ENCODE data around the gene MFSD6.
"Not testable (repeated sequence)": the region's sequence is repeated elsewhere in the genome, so short reads cannot be mapped to it uniquely, and the experiment has no call there.

The MFSD6 gene

DNA sequence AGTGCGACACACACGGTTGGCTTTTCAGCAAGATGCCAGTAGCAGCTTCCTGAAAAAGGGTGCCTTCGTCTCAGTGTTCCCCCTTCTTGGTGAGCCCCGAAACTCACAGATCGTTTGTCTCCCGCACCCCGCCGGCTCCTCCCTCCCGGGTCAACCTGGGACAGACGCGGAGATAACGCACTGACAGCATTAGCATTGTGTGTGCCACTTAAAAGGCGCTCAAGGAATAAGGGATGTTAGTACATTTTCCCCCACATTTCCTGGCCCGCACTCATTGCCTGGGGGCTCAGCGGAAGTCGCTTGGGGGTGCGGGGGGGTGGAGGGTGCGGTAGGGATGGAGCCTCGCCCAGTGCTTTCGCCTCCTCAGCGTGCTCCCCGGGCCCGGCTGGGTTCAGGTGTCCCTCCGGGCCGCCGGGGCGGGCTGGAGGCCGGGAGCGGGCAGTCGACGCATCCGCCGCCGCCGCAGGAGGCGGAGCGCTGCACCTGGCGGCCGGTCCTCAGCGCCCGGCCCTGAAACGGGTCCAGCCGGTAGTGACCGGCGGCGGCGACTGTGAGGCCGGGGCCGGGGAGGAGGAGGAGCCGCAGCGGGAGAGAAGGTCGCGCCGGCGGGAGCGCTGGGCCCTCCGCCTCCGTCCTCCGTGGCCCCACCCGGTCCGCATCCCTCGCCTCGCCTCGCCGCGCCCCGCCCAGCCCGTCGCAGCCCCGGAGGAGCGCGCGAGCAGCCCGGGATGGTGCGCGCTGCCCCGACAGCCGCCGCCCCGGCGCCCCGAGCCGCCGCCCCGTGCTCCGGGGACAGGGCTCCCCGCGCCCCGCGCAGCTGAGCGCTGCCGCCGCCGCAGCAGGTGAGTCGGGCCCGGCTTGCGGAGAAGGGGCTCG lies at the start of gene MFSD6:
MFSD6 (plus strand) TSS at position 694 of the 876 bp plus-strand sequence. CDS start 27,675 bp downstream, outside the sequence.
- peak in 2 of 3 donors; percentile 25 to 50 for DNase-seq (ENCODE audit: low read depth in 2 of 3, low spot score in 1 of 3)

DNA sequence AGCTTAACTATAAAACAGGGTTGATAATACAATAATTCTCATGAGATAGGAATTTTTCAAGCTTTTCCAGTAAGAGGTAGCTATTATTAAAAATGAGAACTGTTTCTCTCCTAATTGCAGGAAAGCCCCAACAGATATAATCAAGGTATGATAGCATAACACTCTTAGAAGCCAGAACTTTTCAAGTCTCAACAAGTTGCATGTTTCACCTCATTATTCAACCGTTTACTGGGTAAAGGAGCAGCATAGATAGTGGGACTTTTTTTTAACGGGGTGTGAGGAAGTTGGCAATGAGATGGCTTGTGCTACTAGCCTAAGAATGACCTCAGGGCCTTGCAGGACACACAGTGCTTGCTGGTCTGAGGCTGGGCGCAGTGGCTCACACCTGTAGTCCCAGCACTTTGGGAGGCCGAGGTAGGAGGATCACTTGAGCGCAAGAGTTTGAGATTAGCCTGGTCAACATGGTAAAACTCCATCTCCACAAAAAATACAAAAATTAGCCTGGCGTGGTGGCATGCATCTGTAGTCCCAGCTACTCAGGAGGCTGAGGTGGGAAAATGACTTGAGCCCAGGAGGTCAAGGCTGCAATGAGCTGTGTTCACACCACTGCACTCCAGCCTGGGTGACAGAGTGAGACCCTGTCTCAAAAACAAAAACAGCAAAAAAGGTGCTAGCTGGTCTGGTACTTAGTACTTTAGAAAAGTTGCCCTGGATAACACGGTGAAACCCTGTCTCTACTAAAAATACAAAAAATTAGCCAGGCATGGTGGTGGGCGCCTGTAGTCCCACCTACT lies 49.3 kb upstream of the MFSD6 start:
- not testable (repeated sequence) for DNase-seq (ENCODE audit: low read depth in 2 of 3, low spot score in 1 of 3)

DNA sequence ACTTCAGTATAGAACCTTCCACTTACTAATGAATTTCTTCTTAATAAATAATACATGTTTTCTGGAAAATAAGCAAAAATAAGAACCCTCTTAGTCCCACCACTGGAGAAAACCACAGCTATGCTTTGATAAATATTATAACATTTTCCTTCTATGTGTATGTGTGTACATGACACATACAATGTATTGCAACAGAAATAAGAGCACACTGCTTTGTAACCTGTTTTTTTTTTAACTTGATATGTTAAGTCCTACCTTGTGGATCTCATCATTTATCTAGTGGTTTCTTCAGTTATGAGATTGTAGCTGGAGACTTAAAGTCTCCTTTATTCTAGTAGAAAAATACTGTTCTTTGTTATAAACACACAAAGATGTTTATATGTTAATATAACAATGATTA lies 47.6 kb upstream of the MFSD6 start:
- no peak for DNase-seq (ENCODE audit: low read depth in 2 of 3, low spot score in 1 of 3)

DNA sequence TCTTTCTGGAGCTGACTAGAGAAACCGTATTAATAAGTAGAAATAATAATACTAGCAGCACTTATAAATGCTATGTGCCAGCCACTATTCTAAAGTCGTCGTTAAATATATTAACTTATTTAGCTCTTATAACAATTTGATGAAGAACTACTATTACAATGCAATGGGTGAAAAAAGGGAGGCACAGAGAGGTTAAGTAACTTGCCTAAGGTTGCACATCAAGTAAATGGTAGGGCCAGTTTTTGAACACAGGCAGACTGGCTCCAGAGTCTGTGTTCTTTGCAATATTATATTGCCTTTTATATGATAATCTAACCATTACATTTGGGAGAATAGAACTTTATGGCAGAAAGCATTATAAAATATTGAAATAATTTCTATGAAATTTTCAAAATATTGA lies 47.2 kb upstream of the MFSD6 start:
- DNase-seq (ENCODE audit: low read depth in 2 of 3, low spot score in 1 of 3): no peak

DNA sequence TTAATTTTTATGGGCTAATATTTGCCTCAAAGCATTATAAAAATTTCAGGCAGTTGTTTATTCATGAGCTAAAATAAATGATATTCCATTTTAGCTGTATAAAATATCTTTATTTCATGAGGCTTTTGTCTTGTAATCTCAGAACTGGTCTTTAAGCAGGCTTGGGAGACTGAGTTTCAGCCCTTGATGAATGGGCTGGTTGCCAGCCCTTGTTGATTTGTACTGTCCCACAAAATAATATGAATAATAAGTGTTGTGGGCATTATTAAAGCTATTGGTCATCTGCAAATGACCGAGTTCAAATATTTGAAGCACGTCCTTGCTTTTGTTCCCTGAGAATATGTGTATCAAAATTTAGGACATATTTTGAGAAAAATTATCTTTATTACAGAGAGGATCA lies 46.6 kb upstream of the MFSD6 start:
- no peak for DNase-seq (ENCODE audit: low read depth in 2 of 3, low spot score in 1 of 3)

DNA sequence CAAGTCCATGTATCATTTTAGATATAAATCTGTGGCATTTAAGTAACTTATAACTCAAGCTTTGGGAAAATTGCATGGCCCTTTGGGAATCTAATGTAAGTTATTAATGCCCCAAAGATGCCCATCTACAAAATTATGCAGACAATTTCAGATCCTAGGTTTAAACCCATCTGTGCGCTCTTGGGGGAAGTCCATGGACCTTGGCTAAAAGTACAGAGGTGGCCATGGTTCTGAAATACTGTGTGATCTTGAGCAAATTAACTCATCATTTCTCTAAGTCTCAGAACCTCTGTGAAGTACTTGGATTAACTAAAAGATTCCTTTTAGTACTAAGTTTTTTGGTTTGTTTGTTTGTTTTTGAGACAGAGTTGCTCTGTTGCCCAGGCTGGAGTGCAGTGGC lies 45.3 kb upstream of the MFSD6 start:
- DNase-seq (ENCODE audit: low read depth in 2 of 3, low spot score in 1 of 3): no peak

DNA sequence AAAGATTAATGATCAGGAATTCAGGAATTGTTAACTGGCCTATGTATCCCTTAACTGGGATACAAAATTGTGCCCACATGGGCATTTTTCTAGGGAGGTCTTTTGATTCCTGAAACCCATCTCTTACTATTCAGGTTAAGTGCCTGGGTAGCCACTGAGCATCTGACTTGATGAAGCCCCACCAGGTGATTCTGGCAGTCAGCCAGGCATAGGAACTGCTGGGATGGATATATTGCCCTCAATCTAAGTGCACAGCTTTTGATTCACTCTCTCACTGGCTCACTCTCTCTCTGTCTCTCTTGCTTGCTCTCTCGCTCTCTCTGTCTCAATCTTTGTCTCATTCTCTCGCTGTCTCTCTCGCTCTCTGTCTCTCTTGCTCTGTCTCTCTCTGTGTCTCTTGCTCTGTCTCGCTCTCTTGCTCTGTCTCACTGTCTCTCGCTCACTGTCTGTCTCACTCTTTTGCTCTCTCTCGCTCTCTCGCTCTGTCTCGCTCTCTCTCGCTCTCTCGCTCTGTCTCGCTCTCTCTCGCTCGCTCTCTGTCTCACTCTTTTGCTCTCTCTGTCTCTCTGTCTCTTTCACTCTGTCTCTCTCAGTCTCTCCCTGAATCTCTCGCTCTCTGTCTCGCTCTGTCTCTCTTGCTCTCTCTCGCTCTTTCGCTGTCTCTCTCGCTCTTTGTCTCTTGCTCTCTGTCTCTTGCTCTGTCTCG lies 42.5 kb upstream of the MFSD6 start:
- DNase-seq (ENCODE audit: low read depth in 2 of 3, low spot score in 1 of 3): no peak

DNA sequence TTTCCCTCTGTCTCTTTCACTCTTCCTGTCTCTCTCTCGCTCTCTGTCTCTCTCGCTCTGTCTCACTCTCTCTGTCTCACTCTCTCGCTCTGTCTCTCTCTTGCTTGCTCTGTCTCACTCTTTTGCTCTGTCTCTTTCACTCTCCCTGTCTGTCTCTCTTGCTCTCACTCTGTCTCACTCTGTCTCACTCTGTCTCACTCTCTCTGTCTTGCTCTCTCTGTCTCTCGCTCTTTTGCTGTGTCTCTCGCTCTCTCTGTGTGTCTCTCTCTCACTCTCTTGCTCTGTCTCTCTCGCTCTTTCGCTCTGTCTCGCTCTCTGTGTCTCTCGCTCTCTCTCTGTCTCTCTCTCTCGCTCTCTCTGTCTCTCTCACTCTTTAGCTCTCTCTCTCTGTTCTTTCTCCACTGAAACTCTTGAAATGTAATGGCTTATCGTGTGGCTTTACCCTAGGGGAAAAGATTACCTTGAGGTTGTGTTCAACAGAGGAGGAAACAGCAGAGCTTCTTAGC lies 41.9 kb upstream of the MFSD6 start:
- DNase-seq (ENCODE audit: low read depth in 2 of 3, low spot score in 1 of 3): no peak

DNA sequence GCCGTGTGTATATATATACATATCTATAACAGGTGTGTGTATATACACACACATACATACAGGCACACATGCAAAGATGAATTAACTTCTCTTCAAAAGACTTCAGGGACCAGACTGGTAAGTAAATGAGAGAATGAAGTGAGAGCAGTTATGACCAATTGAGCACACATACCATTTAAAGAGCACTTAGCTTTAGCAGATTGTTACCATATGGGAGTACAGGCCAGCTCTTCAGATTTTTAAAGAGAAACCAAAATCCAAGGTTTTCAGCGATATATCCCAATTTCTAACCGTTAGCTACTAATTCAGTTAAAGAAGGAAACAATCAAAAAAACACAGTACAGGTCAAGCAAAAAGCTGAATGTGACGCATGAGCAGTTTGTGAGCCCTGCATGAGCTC lies 41.1 kb upstream of the MFSD6 start:
- DNase-seq (ENCODE audit: low read depth in 2 of 3, low spot score in 1 of 3): no peak

DNA sequence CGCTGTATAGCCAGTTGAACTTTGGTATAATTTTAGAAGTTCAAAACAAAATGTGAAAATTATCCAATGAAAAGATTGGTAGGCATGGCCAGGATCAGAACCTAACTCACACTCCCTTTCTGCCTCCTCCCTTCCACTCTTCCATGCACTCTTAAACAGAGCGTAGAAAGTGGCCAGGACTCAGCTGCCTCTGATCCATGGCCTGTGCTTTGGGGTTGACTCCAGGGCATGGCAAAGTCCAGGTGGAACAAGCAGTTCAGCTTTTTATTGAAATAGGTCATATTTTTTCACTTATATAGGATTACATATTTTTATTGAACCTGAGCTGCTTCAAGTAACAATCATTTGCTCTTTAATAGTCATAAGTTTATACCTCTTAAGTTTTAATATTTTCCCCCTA lies 38.5 kb upstream of the MFSD6 start:
- DNase-seq (ENCODE audit: low read depth in 2 of 3, low spot score in 1 of 3): no peak

DNA sequence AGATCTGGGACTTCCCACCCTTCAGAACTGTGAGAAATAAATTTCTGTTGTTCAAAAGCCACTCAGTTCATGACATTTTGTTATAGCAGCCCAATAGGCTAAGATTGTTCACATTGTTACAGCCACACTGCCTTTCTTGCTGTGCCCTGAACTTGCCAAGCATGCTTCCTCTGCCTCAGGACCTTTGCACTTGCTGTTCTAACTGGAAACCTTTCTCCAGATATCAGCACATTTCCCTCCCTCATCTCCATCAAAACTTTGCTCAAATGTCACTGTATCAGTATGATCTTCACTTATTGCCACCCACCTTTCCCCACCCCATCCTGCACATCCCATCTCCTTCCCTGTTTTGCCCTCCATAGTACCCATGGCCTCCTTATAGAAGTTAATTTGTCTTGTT lies 32.1 kb upstream of the MFSD6 start:
- DNase-seq (ENCODE audit: low read depth in 2 of 3, low spot score in 1 of 3): no peak

DNA sequence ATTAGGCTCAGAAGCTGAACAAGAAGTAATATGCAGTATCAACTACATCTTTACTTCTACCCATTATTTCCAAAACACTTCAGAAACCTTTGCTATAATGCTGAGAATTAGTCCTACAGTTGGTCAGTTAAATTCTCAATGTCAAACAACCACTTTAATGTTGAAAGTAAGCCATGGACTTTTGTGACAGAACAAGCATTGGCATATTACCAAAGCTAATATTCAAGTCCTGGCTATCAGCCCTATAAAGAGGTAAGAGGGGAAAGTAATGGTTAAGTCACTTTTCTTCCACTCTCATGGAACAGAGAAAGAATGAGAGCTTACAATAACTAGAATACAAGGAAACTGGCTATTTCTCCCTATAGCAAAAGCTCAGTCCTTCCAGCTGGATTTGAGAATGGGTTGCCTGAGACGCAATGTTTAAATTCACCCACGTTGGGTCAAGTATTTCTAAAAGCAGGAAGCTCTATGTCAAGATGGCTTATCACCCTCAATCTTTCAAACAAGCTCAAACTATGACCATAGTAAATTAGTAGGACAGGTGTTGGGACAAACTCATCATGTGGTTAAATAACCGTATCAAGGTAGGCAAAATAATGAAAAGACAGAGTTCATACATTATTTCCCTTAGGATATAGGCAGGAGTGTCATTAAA lies 31.4 kb upstream of the MFSD6 start:
- no peak for DNase-seq (ENCODE audit: low read depth in 2 of 3, low spot score in 1 of 3)

DNA sequence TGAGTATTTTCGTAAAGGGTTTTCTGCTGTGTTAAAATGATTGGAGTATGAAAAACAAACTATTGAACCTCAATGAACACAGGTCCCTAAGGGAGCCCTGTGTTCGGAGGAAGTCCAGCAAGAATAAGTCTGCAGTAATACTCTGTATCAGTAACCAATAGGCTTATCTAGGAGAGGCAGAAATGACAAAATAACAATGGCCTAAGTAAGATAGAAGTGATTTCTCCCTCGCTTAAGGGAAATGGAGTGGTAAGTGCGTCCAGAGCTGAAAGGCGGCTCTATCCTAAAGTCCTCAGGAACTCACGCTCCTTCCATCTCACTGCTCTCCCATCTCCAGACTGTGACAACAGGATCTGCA lies 29.3 kb upstream of the MFSD6 start:
- no peak for DNase-seq (ENCODE audit: low read depth in 2 of 3, low spot score in 1 of 3)

DNA sequence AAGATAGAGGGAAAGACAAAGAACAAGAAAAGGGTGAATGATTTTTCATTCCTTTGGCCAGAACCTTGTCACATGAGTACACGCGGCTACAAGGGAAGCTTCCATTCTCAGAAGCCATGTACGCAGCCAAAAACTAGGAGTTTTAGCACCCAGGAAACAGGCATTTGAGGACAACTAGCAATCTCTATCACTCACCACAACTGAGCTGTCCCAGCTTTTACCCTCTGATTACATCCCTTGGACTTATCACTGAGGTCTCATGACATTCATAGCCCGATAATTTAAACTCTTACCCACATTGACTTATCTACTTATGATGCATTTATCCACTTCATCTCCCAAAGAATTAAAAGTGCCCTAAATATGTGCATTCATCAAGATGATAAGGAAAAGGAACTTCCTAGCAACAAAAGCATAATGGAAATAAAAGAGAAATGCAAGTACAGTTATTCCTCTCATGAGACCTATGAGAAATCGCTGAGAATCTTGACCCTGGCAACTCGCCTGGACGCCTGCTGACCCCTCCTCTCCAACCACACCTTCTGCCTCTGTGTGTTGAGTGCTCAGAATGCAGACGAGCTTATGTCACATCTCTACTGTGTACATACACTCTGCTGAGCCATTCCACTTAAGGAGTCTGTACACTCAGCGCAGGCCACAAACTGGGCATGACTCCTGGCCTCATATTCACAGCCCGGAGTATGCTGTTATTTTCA lies 28.7 kb upstream of the MFSD6 start:
- no peak for DNase-seq (ENCODE audit: low read depth in 2 of 3, low spot score in 1 of 3)

DNA sequence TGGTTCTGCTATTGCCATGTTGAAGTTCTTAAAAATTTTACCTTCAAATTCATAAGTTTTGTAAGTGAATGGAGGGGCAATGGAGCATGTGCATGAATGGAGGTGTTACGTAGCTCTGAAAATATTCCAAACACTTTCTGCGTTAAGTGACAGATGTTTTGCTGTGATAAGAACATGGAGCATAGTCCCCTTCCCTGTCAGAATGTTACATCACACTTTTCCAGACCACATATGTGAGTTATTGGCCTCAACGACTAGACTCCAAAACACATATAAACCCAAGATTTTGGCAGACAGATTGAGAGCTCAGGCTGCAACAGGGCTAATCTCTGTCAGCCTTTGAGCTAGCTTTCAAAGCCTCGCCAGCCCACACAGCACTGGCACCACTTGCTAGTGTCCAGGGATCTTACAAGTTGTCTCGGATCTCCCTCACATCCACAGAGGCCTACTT lies 27.2 kb upstream of the MFSD6 start:
- no peak for DNase-seq (ENCODE audit: low read depth in 2 of 3, low spot score in 1 of 3)

DNA sequence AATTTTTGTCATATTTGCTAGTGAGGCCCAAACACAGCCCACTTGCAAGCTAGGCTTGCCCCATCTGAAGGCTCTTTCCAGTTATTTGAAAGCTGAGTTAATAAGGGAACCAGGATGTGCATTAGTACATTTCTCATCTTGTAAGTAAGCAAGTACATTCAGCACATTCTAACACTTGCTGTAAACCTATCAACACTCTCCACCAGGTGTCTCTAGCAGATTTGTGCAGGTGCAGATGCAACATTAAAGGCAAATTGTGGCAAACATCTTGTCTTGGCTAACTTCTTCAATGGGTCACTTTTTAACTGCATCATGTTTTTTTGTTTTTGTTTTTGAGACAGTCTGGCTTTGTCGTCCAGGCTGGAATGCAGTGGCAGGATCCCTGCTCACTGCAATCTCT lies 25.3 kb upstream of the MFSD6 start:
- peak in 1 of 3 donors; percentile 43 for DNase-seq (ENCODE audit: low read depth in 2 of 3, low spot score in 1 of 3)

DNA sequence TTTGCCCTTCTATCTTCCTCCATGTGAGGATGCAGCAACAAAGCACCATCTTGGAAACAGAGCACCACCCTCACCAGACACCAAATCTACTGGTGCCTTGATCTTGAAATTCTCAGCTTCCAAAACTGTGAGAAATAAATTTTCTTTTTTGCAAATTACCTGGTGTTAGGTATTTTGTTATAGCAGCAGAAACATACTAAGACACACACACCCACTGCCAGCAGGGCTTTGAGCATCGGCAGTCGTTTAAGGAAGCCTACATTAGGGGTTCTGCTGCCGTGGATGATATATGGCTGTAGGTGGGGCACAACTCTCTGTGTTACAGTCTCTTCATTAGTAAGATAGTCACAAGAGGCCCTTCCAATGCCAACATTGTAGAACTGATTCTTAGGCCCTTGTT lies 20.7 kb upstream of the MFSD6 start:
- DNase-seq (ENCODE audit: low read depth in 2 of 3, low spot score in 1 of 3): no peak

DNA sequence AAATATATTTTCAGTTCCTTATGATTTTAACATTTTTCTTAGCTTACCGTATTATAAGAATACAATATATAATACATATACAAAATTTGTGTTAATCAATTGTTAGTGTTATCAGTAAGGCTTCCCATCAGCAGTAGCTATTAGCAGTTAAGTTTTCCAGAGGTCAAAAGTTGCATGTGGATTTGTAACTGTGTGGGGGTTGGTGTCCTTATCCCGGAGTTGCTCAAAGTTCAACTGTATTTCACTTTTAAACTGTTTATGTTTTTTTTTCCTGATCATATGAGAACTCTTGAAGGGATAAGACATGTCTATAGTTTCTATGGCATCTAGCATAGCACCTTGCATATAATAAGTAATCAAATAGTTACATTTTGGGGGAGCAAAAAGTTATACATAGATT lies 11.9 kb upstream of the MFSD6 start:
- DNase-seq (ENCODE audit: low read depth in 2 of 3, low spot score in 1 of 3): no peak

DNA sequence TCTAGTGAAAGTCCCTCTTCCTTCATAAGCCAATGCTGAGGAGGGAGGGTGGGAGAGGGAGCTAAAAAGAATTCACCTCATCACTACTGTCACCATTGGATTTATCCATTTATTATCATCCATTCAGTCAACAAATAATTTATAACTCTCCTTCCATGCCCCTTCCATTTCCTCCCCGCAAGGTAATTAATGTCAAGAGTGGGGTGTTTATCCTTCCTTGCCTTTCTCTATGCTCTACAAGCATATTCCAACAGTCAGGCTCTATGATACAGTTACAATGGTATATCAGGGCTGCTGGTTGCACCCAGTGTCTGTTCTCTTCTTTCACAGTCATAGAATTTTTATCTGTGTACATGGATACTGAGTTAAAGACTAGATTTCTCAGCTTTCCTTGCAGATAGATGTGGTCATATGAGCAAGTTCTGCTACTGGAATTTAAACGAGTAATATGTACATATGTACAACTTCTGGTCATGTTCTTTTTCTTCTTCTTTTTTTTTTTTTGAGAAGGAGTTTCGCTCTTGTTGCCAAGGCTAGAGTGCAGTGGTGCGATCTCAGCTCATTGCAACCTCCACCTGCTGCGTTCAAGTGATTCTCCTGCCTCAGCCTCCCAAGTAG lies 5.1 kb upstream of the MFSD6 start:
- no peak for DNase-seq (ENCODE audit: low read depth in 2 of 3, low spot score in 1 of 3)

DNA sequence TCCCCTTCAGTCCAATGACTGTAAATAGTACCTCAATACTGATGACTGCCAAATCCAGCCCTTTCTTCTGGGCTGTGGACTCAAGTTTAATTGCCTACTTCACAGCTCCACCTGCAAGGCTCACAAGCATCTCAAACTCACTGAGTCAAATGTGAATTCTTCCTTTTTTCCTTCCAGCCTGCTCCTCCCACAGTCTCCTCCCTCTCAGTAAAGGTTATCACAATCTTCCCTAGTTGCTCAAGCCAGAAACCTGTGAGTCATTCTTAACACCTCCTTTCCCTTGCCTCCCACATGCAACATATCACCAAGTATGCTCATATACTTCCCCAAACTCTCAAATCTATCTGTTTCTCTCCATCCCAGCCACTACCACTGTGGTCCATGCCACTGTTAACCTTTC lies 3.7 kb upstream of the MFSD6 start:
- DNase-seq (ENCODE audit: low read depth in 2 of 3, low spot score in 1 of 3): peak in 1 of 3 donors; percentile 30

Measured in stimulated activated CD4-positive, alpha-beta T cell treated with anti-CD3 and anti-CD28 coated beads, Interleukin-12 subunit alpha, Interleukin-12 subunit beta, amount 100 ng/mL, for 48 hours (primary cell).